Fibroblast of the aortic adventitia (primary cell): ENCODE measurements around the gene DSG2. TPM values are rescaled to one million over a fixed set of nuclear protein-coding genes. Genes with fewer than 3 reads are reported as not detected.

Experiments
- DNase-seq: peaks from one replicate; pipeline ENCODE4 v3.0.0-alpha.2; 2010; ENCODE audit warnings: low read depth
- H3K4me3 ChIP-seq: 2 replicates; pipeline ENCODE4 v1.5.1; 2011; ENCODE audit warnings: low read depth, mild to moderate bottlenecking, control low read depth, low read length, moderate library complexity
- total RNA-seq: library from RNA; depleted of rRNA; stranded (reverse); fragments of >200 nt; gene quantifications from 2 replicates; pipeline ENCODE4 v1.2.3, GENCODE V29; 2012; ENCODE audit warnings: low replicate concordance
- TF ChIP-seq, protein P1 (sequence below): IDR thresholded peaks from 2 replicates; pipeline ENCODE4 v1.5.1; 2011; ENCODE audit warnings: mild to moderate bottlenecking, low read length, control low read depth, inconsistent platforms; ENCODE audit not compliant: insufficient read depth

Gene DSG2
- total RNA-seq, 1 donor, result 4.2 TPM

DNA sequence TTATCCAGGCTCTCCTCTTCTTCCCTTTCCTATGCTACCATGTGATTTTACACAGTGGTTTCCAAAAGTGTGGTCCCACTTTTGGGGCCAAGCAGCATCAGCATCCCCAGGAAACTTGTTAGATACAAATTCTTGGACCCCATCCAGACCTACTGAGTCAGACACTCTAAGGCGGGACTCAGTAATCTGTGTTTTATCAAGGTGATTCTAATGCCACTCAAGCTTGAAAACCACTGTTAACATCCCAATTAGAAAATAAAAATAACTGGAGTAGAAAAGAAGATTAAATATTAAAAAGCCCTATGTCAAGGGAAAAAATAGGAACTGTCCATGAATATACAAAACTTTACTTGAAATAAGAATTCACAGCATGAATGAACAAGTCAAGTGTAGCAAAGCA, 10.8 kb downstream of the DSG2 start:
- no peak for DNase-seq
- no peak overlapping the region for H3K4me3 ChIP-seq
- TF ChIP-seq, protein P1, sequence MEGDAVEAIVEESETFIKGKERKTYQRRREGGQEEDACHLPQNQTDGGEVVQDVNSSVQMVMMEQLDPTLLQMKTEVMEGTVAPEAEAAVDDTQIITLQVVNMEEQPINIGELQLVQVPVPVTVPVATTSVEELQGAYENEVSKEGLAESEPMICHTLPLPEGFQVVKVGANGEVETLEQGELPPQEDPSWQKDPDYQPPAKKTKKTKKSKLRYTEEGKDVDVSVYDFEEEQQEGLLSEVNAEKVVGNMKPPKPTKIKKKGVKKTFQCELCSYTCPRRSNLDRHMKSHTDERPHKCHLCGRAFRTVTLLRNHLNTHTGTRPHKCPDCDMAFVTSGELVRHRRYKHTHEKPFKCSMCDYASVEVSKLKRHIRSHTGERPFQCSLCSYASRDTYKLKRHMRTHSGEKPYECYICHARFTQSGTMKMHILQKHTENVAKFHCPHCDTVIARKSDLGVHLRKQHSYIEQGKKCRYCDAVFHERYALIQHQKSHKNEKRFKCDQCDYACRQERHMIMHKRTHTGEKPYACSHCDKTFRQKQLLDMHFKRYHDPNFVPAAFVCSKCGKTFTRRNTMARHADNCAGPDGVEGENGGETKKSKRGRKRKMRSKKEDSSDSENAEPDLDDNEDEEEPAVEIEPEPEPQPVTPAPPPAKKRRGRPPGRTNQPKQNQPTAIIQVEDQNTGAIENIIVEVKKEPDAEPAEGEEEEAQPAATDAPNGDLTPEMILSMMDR, result no peak

DNA sequence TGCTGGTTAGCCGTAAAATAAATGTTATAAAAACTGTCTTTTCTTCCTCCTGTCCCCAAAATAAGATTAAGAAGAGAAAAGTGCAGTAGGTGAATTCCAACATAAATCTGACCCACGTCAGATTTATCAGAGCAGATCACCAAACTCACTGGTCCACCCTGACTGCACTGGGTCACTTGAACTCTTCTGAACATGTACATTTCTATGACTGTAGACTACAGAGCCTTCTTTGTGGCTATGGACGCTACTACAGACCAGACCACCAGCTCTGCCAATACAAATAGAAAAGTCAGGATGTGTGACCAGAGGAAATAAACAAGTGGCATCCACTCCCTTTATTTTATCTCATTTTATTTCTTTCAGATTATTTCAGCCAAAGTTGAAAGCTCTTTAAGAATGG, 11.6 kb downstream of the DSG2 start:
- H3K4me3 ChIP-seq, result no peak overlapping the region
- TF ChIP-seq, protein P1, result no peak
- DNase-seq, result no peak

DNA sequence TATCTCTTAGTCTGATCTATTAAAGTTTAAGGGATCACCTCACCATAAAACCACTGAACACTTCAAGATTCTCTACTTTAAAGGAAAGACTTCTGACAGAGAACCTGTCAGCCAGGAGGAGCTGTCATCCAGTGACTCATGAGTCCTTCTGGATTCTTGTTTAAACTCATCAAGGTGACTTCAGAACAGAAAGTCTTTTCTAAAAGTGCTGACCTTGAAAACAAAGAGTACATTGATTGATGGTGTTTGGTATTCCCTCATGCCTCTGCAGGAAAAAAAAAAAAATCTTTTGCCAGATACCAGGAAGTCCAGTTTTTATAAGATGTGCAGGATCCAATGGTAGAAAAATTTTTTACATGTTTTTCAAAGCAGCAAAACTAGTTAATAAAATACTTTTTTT, 12.3 kb downstream of the DSG2 start:
- no peak overlapping the region for H3K4me3 ChIP-seq
- no peak for DNase-seq
- TF ChIP-seq, protein P1, result no peak

DNA sequence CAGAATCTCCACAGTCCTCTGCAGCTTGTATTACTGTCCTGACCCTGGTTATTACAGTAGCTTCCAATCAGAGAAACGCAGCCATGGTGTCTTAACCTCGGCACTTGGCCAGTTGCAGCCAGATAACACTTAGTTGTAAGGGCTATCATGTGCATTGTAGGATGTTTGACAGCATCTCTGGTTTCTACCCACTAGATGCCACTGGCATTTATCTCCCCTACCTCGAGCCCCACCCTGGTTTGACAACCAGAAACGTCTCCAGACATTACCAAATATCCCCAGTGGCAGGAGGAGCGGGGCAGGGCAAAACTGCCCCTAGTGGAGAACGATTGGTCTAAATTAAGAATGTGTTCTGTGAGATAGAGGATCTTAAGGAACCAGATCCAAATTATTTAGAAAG, 13.1 kb downstream of the DSG2 start:
- no peak for DNase-seq
- TF ChIP-seq, protein P1, result no peak
- H3K4me3 ChIP-seq, result no peak overlapping the region

DNA sequence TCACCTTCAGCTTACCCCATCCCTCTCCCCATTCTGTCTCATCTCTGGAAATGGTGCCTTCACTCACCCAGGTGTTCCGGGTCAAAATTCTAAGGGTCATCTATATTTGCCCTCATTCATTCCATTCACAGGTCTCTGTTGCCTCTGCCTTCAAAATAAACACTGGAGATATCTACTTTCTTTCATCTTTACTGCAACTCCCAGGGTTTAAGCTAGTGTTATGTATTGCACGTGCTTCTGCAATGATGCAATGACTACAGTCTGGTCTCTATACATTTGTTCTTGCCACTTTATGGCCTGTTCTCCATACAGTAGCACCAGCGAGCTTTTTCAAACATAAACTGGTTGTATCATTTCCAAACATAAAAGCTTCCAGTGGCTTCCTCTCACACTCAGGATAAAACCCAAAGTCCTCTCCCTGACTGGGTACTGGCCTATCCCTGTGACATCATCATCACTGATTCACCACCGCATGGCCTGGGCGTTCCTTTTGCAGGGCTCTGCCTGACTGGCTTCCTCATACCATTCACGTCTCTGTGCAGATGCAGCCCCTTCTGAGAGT, 14.3 kb downstream of the DSG2 start:
- TF ChIP-seq, protein P1, result no peak
- no peak overlapping the region for H3K4me3 ChIP-seq
- DNase-seq, result peak; percentile 35

DNA sequence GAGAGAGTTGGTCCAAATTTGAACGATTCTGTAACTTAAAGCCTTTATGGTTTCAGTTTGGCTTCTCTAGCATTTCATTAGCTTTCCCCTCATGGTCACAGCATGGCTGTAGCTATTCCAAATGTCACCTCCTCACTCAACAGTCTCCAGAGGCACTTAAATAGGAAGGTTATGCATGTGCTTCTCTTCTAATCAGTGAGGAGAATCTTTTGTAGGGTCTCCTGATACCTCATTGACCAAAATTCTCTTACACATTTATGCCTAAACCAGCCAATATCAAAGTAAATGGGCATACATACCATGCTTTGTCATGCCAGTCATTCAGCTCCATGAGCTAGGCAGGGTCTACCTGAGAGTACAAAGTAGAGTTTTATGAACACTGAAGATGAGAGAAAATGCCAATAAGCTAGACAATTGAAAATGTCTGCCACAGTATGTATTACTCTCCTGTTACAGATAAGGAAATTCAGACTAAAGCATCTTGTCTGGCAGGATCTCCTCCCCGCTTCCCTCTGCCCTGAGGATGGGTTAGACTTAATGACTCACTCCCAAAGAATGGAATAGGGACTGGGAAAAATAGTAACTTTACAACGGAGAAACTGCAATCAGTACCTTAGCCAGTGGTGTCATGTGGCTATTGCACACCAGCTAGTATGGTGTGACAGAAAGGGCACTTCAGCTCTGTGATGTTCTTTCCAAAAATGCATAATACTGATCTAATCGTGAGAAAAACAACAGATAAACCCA, 15.4 kb downstream of the DSG2 start:
- TF ChIP-seq, protein P1, result no peak
- peak; percentile 11 for DNase-seq

More for the DNA sequence above, 15.4 kb downstream of the DSG2 start:
- H3K4me3 ChIP-seq, result no peak overlapping the region
